ENCODE measurements around the gene EPAS1. TPM values are rescaled to one million over a fixed set of nuclear protein-coding genes. Genes with fewer than 3 reads are reported as not detected.

The EPAS1 gene
- total RNA-seq, 1 experiment from 2014 or later = 8.5 TPM

GRCh38 chr2:46296216-46296839, 879 bp upstream of the EPAS1 start:
- DNase-seq (ENCODE audit: low spot score) (peak; percentile 48), ATAC-seq (peak; percentile 1)
- TF ChIP-seq ZNF396 (CRISPR knock-in tag; IDR thresholded peaks at IDR 0.05; ENCODE audit: borderline replicate concordance) (no peak), OVOL2 (CRISPR knock-in tag; IDR thresholded peaks at IDR 0.05; ENCODE audit: borderline replicate concordance) (no peak), ZBTB21 (CRISPR knock-in tag; IDR thresholded peaks at IDR 0.05; ENCODE audit: borderline replicate concordance) (no peak), SOX15 (CRISPR knock-in tag; IDR thresholded peaks at IDR 0.05) (no peak), ZNF532 (CRISPR knock-in tag; IDR thresholded peaks at IDR 0.05; ENCODE audit: borderline replicate concordance) (no peak), TEAD4 (CRISPR knock-in tag; IDR thresholded peaks at IDR 0.05) (no peak), SMAD3 (CRISPR knock-in tag; IDR thresholded peaks at IDR 0.05; ENCODE audit: borderline replicate concordance) (no peak), AR (CRISPR knock-in tag; IDR thresholded peaks at IDR 0.05) (no peak), SMAD4 (CRISPR knock-in tag; IDR thresholded peaks at IDR 0.05) (no peak)
- no peak overlapping the region for H3K27ac Mint-ChIP-seq
- POLR2A ChIA-PET = no interaction called here
- H3K4me3 Mint-ChIP-seq = peak overlapping the region; percentile 65
- no peaks in the 10 kb centered on the region for H3K36me3 Mint-ChIP-seq
- CTCF ChIA-PET = interaction anchor here (1.0 to 2.2 kb wide), 4 partner anchors 20 to 233 kb away, joined by 3 to 13 read pairs (median 4); no protein-coding TSS in a partner anchor
- H3K27me3 Mint-ChIP-seq (ENCODE audit: low read depth) = peaks cover 71% of the 10 kb centered on the region
- H3K4me1 Mint-ChIP-seq = peaks cover 38% of the 10 kb centered on the region
- H3K9me3 Mint-ChIP-seq = no peaks in the 10 kb centered on the region

- Mint-ChIP-seq H3K27me3 (ENCODE audit: low read depth) (peaks cover 85% of the 10 kb centered on the region), H3K9me3 (no peaks in the 10 kb centered on the region), H3K4me1 (peaks cover 38% of the 10 kb centered on the region), H3K4me3 (peak overlapping the region; percentile 83), H3K27ac (no peak overlapping the region), H3K36me3 (no peaks in the 10 kb centered on the region)
- ChIA-PET POLR2A (no interaction called here), CTCF (interaction anchor here (0.5 to 2.2 kb wide), 6 partner anchors 10 to 336 kb away, joined by 3 to 13 read pairs (median 4); no protein-coding TSS in a partner anchor)
- peak; percentile 18 for ATAC-seq
- peak; percentile 70 for DNase-seq (ENCODE audit: low spot score)
- TF ChIP-seq ZNF121 (CRISPR knock-in tag; IDR thresholded peaks at IDR 0.05) (0 out of 2 replicates have a peak, but pooled peaks have one; percentile 20), E2F5 (CRISPR knock-in tag; IDR thresholded peaks at IDR 0.05) (no peak), SP1 (CRISPR knock-in tag; conservative IDR thresholded peaks at IDR 0.05) (no peak; the same call in none of the 2 replicates), PRDM15 (CRISPR knock-in tag; IDR thresholded peaks at IDR 0.05) (no peak), TEAD4 (CRISPR knock-in tag; IDR thresholded peaks at IDR 0.05) (no peak), ZNF416 (CRISPR knock-in tag; IDR thresholded peaks at IDR 0.05) (no peak), CREB1 (CRISPR knock-in tag; IDR thresholded peaks at IDR 0.05) (no peak), CDX4 (CRISPR knock-in tag; IDR thresholded peaks at IDR 0.05; ENCODE audit: borderline replicate concordance) (no peak), ZNF317 (CRISPR knock-in tag; IDR thresholded peaks at IDR 0.05; ENCODE audit: borderline replicate concordance, low read depth) (no peak), USF1 (CRISPR knock-in tag; IDR thresholded peaks at IDR 0.05) (no peak), NR1H2 (CRISPR knock-in tag; IDR thresholded peaks at IDR 0.05) (no peak)
These were observed 502 bp downstream of the EPAS1 start for GRCh38 chr2:46297546-46298271.

All from WTC11 (cell line).